ENCODE data around the gene SLC4A2.

The SLC4A2 gene

GRCh38 chr7:151048911-151049463, 10.4 kb upstream of the SLC4A2 start:
- DNase-seq (ENCODE audit: insufficient read length, low spot score), result no peak
- no peak for TF ChIP-seq CTCF (IDR thresholded peaks at IDR 0.05; ENCODE audit: insufficient read depth, missing control alignments)
- FAIRE-seq, result no peak

- TF ChIP-seq CTCF (IDR thresholded peaks at IDR 0.05; ENCODE audit: insufficient read depth, missing control alignments), result no peak
- no peak for FAIRE-seq
- no peak for DNase-seq (ENCODE audit: insufficient read length, low spot score)
Observed at GRCh38 chr7:151051108-151051507, 8.3 kb upstream of the SLC4A2 start.

GRCh38 chr7:151053096-151053495, 6.3 kb upstream of the SLC4A2 start:
- FAIRE-seq, result no peak
- no peak for TF ChIP-seq CTCF (IDR thresholded peaks at IDR 0.05; ENCODE audit: insufficient read depth, missing control alignments)
- no peak for DNase-seq (ENCODE audit: insufficient read length, low spot score)

GRCh38 chr7:151053751-151054150, 5.6 kb upstream of the SLC4A2 start:
- no peak for FAIRE-seq
- DNase-seq (ENCODE audit: insufficient read length, low spot score), result no peak
- no peak for TF ChIP-seq CTCF (IDR thresholded peaks at IDR 0.05; ENCODE audit: insufficient read depth, missing control alignments)

- DNase-seq (ENCODE audit: insufficient read length, low spot score) (no peak), FAIRE-seq (no peak)
- TF ChIP-seq CTCF (IDR thresholded peaks at IDR 0.05; ENCODE audit: insufficient read depth, missing control alignments), result no peak
Observed at GRCh38 chr7:151056283-151056665, 3.1 kb upstream of the SLC4A2 start.

- no peak for DNase-seq (ENCODE audit: insufficient read length, low spot score)
- FAIRE-seq, result no peak
- no peak for TF ChIP-seq CTCF (IDR thresholded peaks at IDR 0.05; ENCODE audit: insufficient read depth, missing control alignments)
Observed at GRCh38 chr7:151056666-151057505, 2.5 kb upstream of the SLC4A2 start.

GRCh38 chr7:151057506-151057988, 1.8 kb upstream of the SLC4A2 start, which contains the start of gene CDK5:
CDK5 (minus strand) TSS chr7:151057897; CDS start chr7:151057848, 49 bp downstream.
- DNase-seq (ENCODE audit: insufficient read length, low spot score) (peak; percentile 63), FAIRE-seq (no peak)
- no peak for TF ChIP-seq CTCF (IDR thresholded peaks at IDR 0.05; ENCODE audit: insufficient read depth, missing control alignments)

Measured in D721Med (cell line).